Vagina (tissue), 2 donors: ENCODE results near the gene CEP63.

ENCODE experiments used
- CTCF ChIP-seq, 3 experiments: fragments of 450-650 bp in 2 of 3; fragments of 200-600 bp in 1 of 3; sonication (generic) in 1 of 3; IDR thresholded peaks; one replicate each; pipeline ENCODE4 v1.5.1; 2017 to 2019; ENCODE audit warnings: antibody characterized with exemption in 3 of 3, mild to moderate bottlenecking in 2 of 3, moderate library complexity in 2 of 3
- POLR2A ChIP-seq, 2 donors: fragments of 450-650 bp; IDR thresholded peaks; one replicate each; pipeline ENCODE4 v1.6.1; 2017; ENCODE audit warnings: antibody characterized with exemption in 2 of 2, mild to moderate bottlenecking in 2 of 2, moderate library complexity in 2 of 2

GRCh38 chr3:134559591-134559990 is 73.7 kb downstream of the CEP63 start:
- TF ChIP-seq POLR2A (IDR thresholded peaks at IDR 0.05) (no peak), CTCF (IDR thresholded peaks at IDR 0.05) (no peak)
